GM12878 (cell line): ENCODE results near the gene CFAP58. TPM values are rescaled to one million over a fixed set of nuclear protein-coding genes. Genes with fewer than 3 reads are reported as not detected.

Experiments used
- ATAC-seq: fragments of 200-7000 bp; cut with Tn5 transposase; 3 replicates; pipeline ENCODE4 v1.9.1; 2020; ENCODE audit warnings: mild to moderate bottlenecking, moderate library complexity
- BruUV-seq: library from RNA; stranded (reverse); fragments of 400-500 nt; replicated peaks from 2 replicates; lab custom pipeline; 2021; lab: Mats Ljungman, UMichigan
- CTCF ChIA-PET: fragments of 300-600 bp; sonication (Branson Sonifier 250); formaldehyde crosslinking; extraction: SDS; loops from one replicate; lab custom pipeline; 2021; ENCODE audit warnings: inconsistent platforms; lab: Yijun Ruan, JAX
- POLR2A ChIA-PET: fragments of 350-600 bp; formaldehyde crosslinking; extraction: SDS; loops from one replicate; lab custom pipeline; 2021; ENCODE audit warnings: inconsistent platforms; lab: Charles Lee
- RAD21 ChIA-PET: fragments of 300-600 bp; sonication (Branson Sonifier 250); formaldehyde crosslinking; loops from one replicate; lab custom pipeline; 2023; ENCODE audit warnings: antibody characterized with exemption; ENCODE audit not compliant: unreplicated experiment; lab: Charles Lee
- SMC1A ChIA-PET: fragments of 300-600 bp; sonication (Branson Sonifier 250); formaldehyde crosslinking; loops from one replicate; lab custom pipeline; 2023; ENCODE audit not compliant: unreplicated experiment, uncharacterized antibody; lab: Charles Lee
- DNase-seq: peaks from one replicate; pipeline ENCODE4 v3.0.0-alpha.2; 2011; ENCODE audit warnings: low read depth, low spot score
- FAIRE-seq: peaks from 3 replicates; lab custom pipeline; 2011; peaks lifted over from hg19 to GRCh38; lab: Jason Lieb, UNC
- H2AFZ ChIP-seq: 2 replicates; pipeline ENCODE4 v1.6.0; 2011; ENCODE audit warnings: low read depth, low read length, control low read depth; ENCODE audit not compliant: control insufficient read depth
- H3K27ac ChIP-seq: 2 replicates; pipeline ENCODE4 v1.5.1; 2011; ENCODE audit warnings: control low read depth; ENCODE audit not compliant: control insufficient read depth, insufficient read depth
- H3K27me3 ChIP-seq, 2 experiments: replicated peaks in 1 of 2; 2 replicates each; pipeline versions ENCODE4 v1.6.0 to v1.6.1; 2011; ENCODE audit warnings: low read length in 1 of 2; ENCODE audit not compliant: control insufficient read depth in 2 of 2, insufficient read depth in 2 of 2
- H3K36me3 ChIP-seq, 2 experiments: 2 replicates each; pipeline ENCODE4 v1.5.1; 2011; ENCODE audit warnings: low read length in 1 of 2; ENCODE audit not compliant: control insufficient read depth in 2 of 2, insufficient read depth in 2 of 2
- H3K4me1 ChIP-seq: 2 replicates; pipeline ENCODE4 v1.6.1; 2011; ENCODE audit warnings: mild to moderate bottlenecking, low read length, moderate library complexity, mixed read lengths; ENCODE audit not compliant: control insufficient read depth, insufficient read depth
- H3K4me2 ChIP-seq: 2 replicates; pipeline ENCODE4 v1.6.0; 2011; ENCODE audit warnings: control low read depth; ENCODE audit not compliant: control insufficient read depth, insufficient read depth
- H3K4me3 ChIP-seq: fragments of 200-600 bp; sonication (generic); 2 replicates; pipeline ENCODE4 v1.5.1; 2016
- H3K79me2 ChIP-seq: 2 replicates; pipeline ENCODE4 v1.6.0; 2011; ENCODE audit warnings: low read length; ENCODE audit not compliant: control insufficient read depth, insufficient read depth
- H3K9ac ChIP-seq: 2 replicates; pipeline ENCODE4 v1.8.0; 2011; ENCODE audit warnings: low read length, control low read depth, mixed read lengths; ENCODE audit not compliant: control insufficient read depth, insufficient read depth
- H3K9me3 ChIP-seq: replicated peaks from 3 replicates; pipeline ENCODE4 v1.5.1; 2011; ENCODE audit warnings: mild to moderate bottlenecking, low read length; ENCODE audit not compliant: control insufficient read depth, insufficient read depth
- H4K20me1 ChIP-seq: 2 replicates; pipeline ENCODE4 v1.6.0; 2011; ENCODE audit not compliant: control insufficient read depth, insufficient read depth
- CEBPB ChIP-seq, 2 experiments: fragments of 150-350 bp in 1 of 2; IDR thresholded peaks; 2 replicates each; pipeline ENCODE4 v1.6.1; 2012 to 2014; ENCODE audit warnings: low read depth in 2 of 2, low read length in 2 of 2, borderline replicate concordance in 1 of 2, inconsistent platforms in 1 of 2
- PML ChIP-seq: IDR thresholded peaks from 2 replicates; pipeline ENCODE4 v1.6.1; 2012; ENCODE audit warnings: low read length, inconsistent platforms
- POLR2AphosphoS2 ChIP-seq: IDR thresholded peaks from 2 replicates; pipeline ENCODE4 v1.6.1; 2011; ENCODE audit warnings: low read depth, mild to moderate bottlenecking, low read length, improper control_type of control experiment, moderate library complexity
- RAD21 ChIP-seq: IDR thresholded peaks from 2 replicates; pipeline ENCODE4 v1.6.1; 2011; ENCODE audit warnings: mild to moderate bottlenecking, low read depth, low read length, moderate library complexity; ENCODE audit not compliant: insufficient read depth
- SMARCA5 ChIP-seq: fragments of 450-650 bp; IDR thresholded peaks from 2 replicates; pipeline ENCODE4 v1.6.1; 2017; ENCODE audit warnings: mild to moderate bottlenecking
- SUPT20H ChIP-seq: IDR thresholded peaks from 2 replicates; pipeline ENCODE4 v1.6.1; 2011; ENCODE audit warnings: low read depth, mild to moderate bottlenecking, low read length, moderate library complexity, borderline replicate concordance; ENCODE audit not compliant: control insufficient read depth
- YBX1 ChIP-seq: fragments of 450-650 bp; IDR thresholded peaks from 2 replicates; pipeline ENCODE4 v1.6.1; 2016; ENCODE audit warnings: antibody characterized with exemption
- WGBS: methylation state at CpG from one replicate; pipeline ENCODE4 v1.1.6; 2016; ENCODE audit warnings: low lambda C conversion rate; ENCODE audit not compliant: insufficient replicate concordance, insufficient coverage; ENCODE audit errors: missing lambda C conversion rate; 5-methylcytosine and 5-hydroxymethylcytosine counted together
- in situ Hi-C: fragments of 300-500 bp; cut with MboI; formaldehyde crosslinking; loops from 9 replicates; pipeline ENCODE4 v1.14.3; 2018; ENCODE audit warnings: mixed read lengths
- intact Hi-C: fragments of 100-400 bp; cut with micrococcal nuclease; formaldehyde crosslinking; loops from one replicate; pipeline ENCODE4 v1.14.2; 2022; ENCODE audit not compliant: unreplicated experiment
- polyA plus RNA-seq, 11 experiments: library from polyadenylated mRNA; depleted of rRNA in 4 of 11; unstranded in 6 of 11; stranded (reverse) in 5 of 11; fragments of >200 nt; fragmentation: Nextera tagmentation in 4 of 11; fragmentation: Illumina TruSeq in 1 of 11; extraction: Ambion mirVana in 4 of 11; extraction: Trizol in 1 of 11; gene quantifications; 1 replicate in 1 of 11; 2 replicates in 10 of 11; pipeline versions ENCODE4 v1.2.1 to v1.2.3, GENCODE V29; 2011 to 2016; ENCODE audit warnings: inconsistent platforms in 2 of 11, missing spikeins in 2 of 11, low read depth in 1 of 11
- total RNA-seq, 4 experiments: library from RNA; depleted of rRNA in 3 of 4; stranded (reverse); fragments of >200 nt in 3 of 4; fragmentation: Illumina TruSeq in 1 of 4; extraction: Trizol in 1 of 4; gene quantifications; 2 replicates each; pipeline versions ENCODE4 v1.2.1 to v1.2.3, GENCODE V29; 2013 to 2021
- TF ChIP-seq, protein P1 (sequence below): IDR thresholded peaks from 2 replicates; pipeline ENCODE4 v1.6.1; 2012; ENCODE audit warnings: improper control_type of control experiment, low read depth, low read length; ENCODE audit not compliant: insufficient replicate concordance
- TF ChIP-seq, protein P2 (sequence below): IDR thresholded peaks from 2 replicates; pipeline ENCODE4 v1.6.1; 2012; ENCODE audit warnings: low read depth, low read length, improper control_type of control experiment
- TF ChIP-seq, protein P3 (sequence below): fragments of 450-650 bp; formaldehyde crosslinking; IDR thresholded peaks from 2 replicates; pipeline ENCODE4 v1.4.0; 2020; ENCODE audit warnings: mild to moderate bottlenecking, moderate library complexity

Gene CFAP58
- total and polyA plus RNA-seq, 10 of the 15 experiments (the other 5 are each of a cell fraction or from before 2014, with no cell fraction given) = 0.03 to 0.35 (median 0.21) TPM

DNA sequence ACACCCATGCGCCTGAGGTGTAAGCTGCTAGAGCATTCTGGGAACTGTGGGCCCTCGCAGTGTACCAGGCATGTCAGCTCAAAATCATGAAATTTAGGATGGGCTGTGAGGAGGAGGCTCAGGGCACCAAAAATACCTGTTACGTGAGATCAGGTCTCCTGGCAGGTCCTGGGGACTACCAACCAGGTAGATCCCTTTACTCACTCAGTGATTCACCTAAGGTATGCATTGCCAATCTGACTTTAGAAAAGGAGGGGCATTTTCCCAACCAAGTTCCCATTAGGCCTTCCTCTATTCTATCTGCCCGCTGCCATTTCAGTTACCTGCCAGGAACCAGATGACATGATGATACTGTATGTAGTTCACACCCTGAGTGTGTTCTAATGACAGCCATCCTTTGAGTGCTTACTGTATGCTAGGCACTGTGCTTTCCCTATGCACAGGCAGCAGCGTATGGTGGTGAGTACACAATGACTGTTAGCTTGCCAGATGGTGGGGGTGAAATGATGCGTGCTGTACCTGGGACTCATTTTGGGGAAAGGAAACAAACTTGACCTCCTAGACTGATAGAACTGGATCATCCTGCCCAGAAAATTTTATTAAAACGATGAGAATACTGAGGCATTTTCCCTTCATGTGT lies 62.0 kb downstream of the CFAP58 start:
- H3K4me2 ChIP-seq = no peak overlapping the region
- H3K27me3 ChIP-seq = no peaks in the 10 kb centered on the region
- no peak overlapping the region for H2AFZ ChIP-seq
- POLR2A ChIA-PET = interaction anchor here (0.6 kb wide), 1 partner anchor 69 kb away, joined by 3 read pairs; no protein-coding TSS in a partner anchor
- no peaks in the 10 kb centered on the region for H3K79me2 ChIP-seq
- RAD21 ChIA-PET = no interaction called here
- no peaks in the 10 kb centered on the region for H3K4me1 ChIP-seq
- no peak overlapping the region for H3K9ac ChIP-seq
- H3K4me3 ChIP-seq = no peak overlapping the region
- no peaks in the 10 kb centered on the region for H3K36me3 ChIP-seq
- WGBS = 34% methylated on average over 7 of the region's 7 CpGs
- SMC1A ChIA-PET = no interaction called here
- BruUV-seq = no TSS peak
- intact Hi-C loops (no loop called here), in situ Hi-C loops (no loop called here)
- no peaks in the 10 kb centered on the region for H4K20me1 ChIP-seq
- no peak for DNase-seq
- CTCF ChIA-PET = no interaction called here
- no peak for ATAC-seq
- FAIRE-seq = no peak
- H3K27ac ChIP-seq = no peak overlapping the region
- no peaks in the 10 kb centered on the region for H3K9me3 ChIP-seq
- TF ChIP-seq YBX1 (no peak), POLR2AphosphoS2 (no peak), CEBPB (IDR thresholded peaks at IDR 0.05; ENCODE audit: borderline replicate concordance in 1 of 2, low read depth in 2 of 2, low read length in 2 of 2) (no peak), SMARCA5 (no peak), SUPT20H (no peak), RAD21 (no peak), PML (no peak)
- TF ChIP-seq, protein P1, sequence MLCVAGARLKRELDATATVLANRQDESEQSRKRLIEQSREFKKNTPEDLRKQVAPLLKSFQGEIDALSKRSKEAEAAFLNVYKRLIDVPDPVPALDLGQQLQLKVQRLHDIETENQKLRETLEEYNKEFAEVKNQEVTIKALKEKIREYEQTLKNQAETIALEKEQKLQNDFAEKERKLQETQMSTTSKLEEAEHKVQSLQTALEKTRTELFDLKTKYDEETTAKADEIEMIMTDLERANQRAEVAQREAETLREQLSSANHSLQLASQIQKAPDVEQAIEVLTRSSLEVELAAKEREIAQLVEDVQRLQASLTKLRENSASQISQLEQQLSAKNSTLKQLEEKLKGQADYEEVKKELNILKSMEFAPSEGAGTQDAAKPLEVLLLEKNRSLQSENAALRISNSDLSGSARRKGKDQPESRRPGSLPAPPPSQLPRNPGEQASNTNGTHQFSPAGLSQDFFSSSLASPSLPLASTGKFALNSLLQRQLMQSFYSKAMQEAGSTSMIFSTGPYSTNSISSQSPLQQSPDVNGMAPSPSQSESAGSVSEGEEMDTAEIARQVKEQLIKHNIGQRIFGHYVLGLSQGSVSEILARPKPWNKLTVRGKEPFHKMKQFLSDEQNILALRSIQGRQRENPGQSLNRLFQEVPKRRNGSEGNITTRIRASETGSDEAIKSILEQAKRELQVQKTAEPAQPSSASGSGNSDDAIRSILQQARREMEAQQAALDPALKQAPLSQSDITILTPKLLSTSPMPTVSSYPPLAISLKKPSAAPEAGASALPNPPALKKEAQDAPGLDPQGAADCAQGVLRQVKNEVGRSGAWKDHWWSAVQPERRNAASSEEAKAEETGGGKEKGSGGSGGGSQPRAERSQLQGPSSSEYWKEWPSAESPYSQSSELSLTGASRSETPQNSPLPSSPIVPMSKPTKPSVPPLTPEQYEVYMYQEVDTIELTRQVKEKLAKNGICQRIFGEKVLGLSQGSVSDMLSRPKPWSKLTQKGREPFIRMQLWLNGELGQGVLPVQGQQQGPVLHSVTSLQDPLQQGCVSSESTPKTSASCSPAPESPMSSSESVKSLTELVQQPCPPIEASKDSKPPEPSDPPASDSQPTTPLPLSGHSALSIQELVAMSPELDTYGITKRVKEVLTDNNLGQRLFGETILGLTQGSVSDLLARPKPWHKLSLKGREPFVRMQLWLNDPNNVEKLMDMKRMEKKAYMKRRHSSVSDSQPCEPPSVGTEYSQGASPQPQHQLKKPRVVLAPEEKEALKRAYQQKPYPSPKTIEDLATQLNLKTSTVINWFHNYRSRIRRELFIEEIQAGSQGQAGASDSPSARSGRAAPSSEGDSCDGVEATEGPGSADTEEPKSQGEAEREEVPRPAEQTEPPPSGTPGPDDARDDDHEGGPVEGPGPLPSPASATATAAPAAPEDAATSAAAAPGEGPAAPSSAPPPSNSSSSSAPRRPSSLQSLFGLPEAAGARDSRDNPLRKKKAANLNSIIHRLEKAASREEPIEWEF = no peak
- TF ChIP-seq, protein P2, sequence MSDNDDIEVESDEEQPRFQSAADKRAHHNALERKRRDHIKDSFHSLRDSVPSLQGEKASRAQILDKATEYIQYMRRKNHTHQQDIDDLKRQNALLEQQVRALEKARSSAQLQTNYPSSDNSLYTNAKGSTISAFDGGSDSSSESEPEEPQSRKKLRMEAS = no peak
- TF ChIP-seq, protein P3, sequence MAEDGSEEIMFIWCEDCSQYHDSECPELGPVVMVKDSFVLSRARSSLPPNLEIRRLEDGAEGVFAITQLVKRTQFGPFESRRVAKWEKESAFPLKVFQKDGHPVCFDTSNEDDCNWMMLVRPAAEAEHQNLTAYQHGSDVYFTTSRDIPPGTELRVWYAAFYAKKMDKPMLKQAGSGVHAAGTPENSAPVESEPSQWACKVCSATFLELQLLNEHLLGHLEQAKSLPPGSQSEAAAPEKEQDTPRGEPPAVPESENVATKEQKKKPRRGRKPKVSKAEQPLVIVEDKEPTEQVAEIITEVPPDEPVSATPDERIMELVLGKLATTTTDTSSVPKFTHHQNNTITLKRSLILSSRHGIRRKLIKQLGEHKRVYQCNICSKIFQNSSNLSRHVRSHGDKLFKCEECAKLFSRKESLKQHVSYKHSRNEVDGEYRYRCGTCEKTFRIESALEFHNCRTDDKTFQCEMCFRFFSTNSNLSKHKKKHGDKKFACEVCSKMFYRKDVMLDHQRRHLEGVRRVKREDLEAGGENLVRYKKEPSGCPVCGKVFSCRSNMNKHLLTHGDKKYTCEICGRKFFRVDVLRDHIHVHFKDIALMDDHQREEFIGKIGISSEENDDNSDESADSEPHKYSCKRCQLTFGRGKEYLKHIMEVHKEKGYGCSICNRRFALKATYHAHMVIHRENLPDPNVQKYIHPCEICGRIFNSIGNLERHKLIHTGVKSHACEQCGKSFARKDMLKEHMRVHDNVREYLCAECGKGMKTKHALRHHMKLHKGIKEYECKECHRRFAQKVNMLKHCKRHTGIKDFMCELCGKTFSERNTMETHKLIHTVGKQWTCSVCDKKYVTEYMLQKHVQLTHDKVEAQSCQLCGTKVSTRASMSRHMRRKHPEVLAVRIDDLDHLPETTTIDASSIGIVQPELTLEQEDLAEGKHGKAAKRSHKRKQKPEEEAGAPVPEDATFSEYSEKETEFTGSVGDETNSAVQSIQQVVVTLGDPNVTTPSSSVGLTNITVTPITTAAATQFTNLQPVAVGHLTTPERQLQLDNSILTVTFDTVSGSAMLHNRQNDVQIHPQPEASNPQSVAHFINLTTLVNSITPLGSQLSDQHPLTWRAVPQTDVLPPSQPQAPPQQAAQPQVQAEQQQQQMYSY (CRISPR knock-in tag) = no peak
